Spinal cord (tissue), 10 donors: Measurements from ENCODE around the gene SERTAD4. TPM values are rescaled to one million over a fixed set of nuclear protein-coding genes. Genes with fewer than 3 reads are reported as not detected.
A peak's percentile ranks its signal among the peaks of the same experiment; 100 is the strongest.

ENCODE experiments used
- DNase-seq, 6 donors: peaks; one replicate each; pipeline versions ENCODE4 v3.0.0 to v3.0.0-alpha.2; 2013 to 2015; ENCODE audit warnings: low spot score in 6 of 6, low read depth in 4 of 6
- H3K27ac ChIP-seq: one replicate; pipeline ENCODE4 v1.5.1; 2013; ENCODE audit warnings: low read depth, low read length, control low read depth
- H3K27me3 ChIP-seq: one replicate; pipeline ENCODE4 v1.6.1; 2013; ENCODE audit warnings: low read length; ENCODE audit not compliant: control insufficient read depth, insufficient read depth
- H3K36me3 ChIP-seq: one replicate; pipeline ENCODE4 v1.6.1; 2013; ENCODE audit warnings: low read length; ENCODE audit not compliant: control insufficient read depth, insufficient read depth
- H3K4me1 ChIP-seq: one replicate; pipeline ENCODE4 v1.6.1; 2013; ENCODE audit warnings: low read length; ENCODE audit not compliant: control insufficient read depth, insufficient read depth
- H3K4me3 ChIP-seq: one replicate; pipeline ENCODE4 v1.5.1; 2013; ENCODE audit warnings: low read depth, low read length, control low read depth
- H3K9me3 ChIP-seq: one replicate; pipeline ENCODE4 v1.6.1; 2013; ENCODE audit warnings: low read length; ENCODE audit not compliant: control insufficient read depth, insufficient read depth
- WGBS: methylation state at CpG from one replicate; pipeline ENCODE4 v1.1.5; 2013; ENCODE audit warnings: missing lambda C conversion rate; ENCODE audit not compliant: insufficient coverage; 5-methylcytosine and 5-hydroxymethylcytosine counted together
- polyA plus RNA-seq, 2 donors: library from polyadenylated mRNA; unstranded; fragments of 120-200 nt; gene quantifications; one replicate each; pipeline ENCODE4 v1.2.1, GENCODE V29; 2013; ENCODE audit not compliant: insufficient read length in 2 of 2
- total RNA-seq, 2 donors: library from RNA; depleted of rRNA in 1 of 2; stranded (reverse); fragments of 120-200 nt in 1 of 2; fragments of >200 nt in 1 of 2; gene quantifications; one replicate each; pipeline versions ENCODE4 v1.2.3 to v1.2.4, GENCODE V29; 2013 to 2014
- donor health status: healthy.

The SERTAD4 gene
- total and polyA plus RNA-seq, 4 donors: 5.3 to 10.2 (median 8.2) TPM

DNA sequence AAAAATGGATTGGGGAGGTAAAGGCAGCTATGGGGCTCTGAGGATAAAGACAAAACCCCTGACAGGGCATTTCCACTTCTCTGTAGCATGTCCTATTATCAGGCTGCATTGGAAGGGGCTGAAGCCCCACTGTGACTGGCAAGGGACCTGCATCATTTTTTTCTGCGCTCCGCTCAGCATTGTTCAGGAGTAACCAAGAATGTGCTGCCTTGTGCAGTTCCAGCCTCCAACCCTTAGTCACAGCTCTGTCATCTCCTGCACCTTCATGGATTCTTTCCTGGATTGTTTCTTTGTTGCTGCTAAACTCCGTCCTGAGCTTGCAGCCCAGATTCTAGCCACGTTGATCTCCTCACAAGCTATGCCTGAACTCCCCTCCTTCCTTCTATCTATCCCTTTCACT lies 37.4 kb downstream of the SERTAD4 start:
- no peak overlapping the region for H3K27ac ChIP-seq
- H3K27me3 ChIP-seq: no peaks in the 10 kb centered on the region
- no peak for DNase-seq
- no peak overlapping the region for H3K4me3 ChIP-seq
- no peaks in the 10 kb centered on the region for H3K9me3 ChIP-seq
- no peaks in the 10 kb centered on the region for H3K36me3 ChIP-seq
- 89% methylated on average over 4 of the region's 4 CpGs for WGBS
- H3K4me1 ChIP-seq: no peaks in the 10 kb centered on the region

DNA sequence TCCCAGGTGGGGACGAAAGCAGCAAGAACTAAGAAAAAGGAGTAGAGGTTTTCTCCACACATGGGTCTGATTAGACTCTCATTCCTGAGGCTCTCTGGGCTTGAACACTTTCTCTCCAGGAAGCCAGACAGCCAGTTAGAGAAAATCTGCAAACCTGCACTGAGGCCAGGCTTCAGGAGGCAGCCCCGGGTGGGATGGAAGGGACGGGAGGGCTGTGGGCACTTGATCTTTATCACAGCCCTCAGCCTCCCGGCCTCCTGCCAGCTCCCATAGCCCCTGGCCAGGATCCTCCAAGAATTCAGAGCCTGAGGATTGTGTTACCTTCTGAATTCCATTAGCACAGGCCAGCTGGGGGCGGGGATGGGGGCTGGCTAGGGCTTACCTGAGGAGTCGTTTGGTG lies 40.1 kb downstream of the SERTAD4 start:
- no peaks in the 10 kb centered on the region for H3K4me1 ChIP-seq
- no peak for DNase-seq
- H3K36me3 ChIP-seq: no peaks in the 10 kb centered on the region
- H3K27ac ChIP-seq: no peak overlapping the region
- no peaks in the 10 kb centered on the region for H3K27me3 ChIP-seq
- H3K9me3 ChIP-seq: no peaks in the 10 kb centered on the region
- 38% methylated on average over 5 of the region's 6 CpGs for WGBS
- H3K4me3 ChIP-seq: no peak overlapping the region

DNA sequence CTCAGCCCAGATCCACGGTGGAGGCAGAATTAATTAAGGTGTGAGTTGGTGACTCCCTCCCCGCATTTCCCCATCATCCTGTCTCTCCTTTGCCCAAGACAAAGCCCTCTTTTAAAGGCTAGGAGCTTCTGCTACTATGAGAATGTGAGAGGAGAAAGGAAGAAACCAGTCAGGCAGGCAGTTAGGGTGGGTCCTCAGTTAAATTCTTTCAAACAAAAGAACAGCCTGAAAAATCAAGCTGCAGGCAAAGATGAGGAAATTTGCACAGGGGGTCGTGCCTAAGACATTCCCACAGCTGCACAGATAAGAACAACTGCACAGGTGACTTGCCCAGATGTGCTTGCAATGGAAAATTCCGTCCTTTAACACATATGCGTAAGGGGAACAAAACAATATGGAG lies 47.6 kb downstream of the SERTAD4 start:
- Histone ChIP-seq H3K4me3 (no peak overlapping the region), H3K4me1 (no peaks in the 10 kb centered on the region), H3K27ac (no peak overlapping the region), H3K27me3 (no peaks in the 10 kb centered on the region), H3K9me3 (peaks cover 13% of the 10 kb centered on the region), H3K36me3 (no peaks in the 10 kb centered on the region)
- no peak for DNase-seq
- 72% methylated on average over 3 of the region's 5 CpGs for WGBS

DNA sequence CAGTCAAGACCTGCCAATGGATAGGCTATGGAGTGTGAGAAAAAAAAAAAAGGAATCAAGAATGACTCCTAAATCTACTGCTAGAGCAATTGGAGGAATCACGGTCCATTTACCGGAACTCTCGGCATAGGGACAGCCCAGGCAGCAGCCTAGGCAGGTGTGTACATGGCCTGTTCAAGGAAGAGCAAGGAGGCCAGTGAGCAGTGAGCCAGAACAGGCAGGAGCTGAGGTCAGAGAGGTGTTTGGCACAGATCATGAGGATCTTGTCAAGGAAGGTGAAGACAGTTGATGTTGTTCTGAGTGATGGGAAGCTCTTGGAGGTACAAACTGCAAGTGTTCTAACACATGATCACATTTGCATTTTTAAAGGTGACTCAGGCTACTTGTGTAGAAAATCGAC lies 55.5 kb downstream of the SERTAD4 start:
- Histone ChIP-seq H3K27ac (no peak overlapping the region), H3K36me3 (no peaks in the 10 kb centered on the region), H3K4me1 (peaks cover 13% of the 10 kb centered on the region), H3K4me3 (no peak overlapping the region), H3K27me3 (no peaks in the 10 kb centered on the region), H3K9me3 (no peaks in the 10 kb centered on the region)
- WGBS: 92% methylated on average over 2 of the region's 4 CpGs
- DNase-seq: no peak

DNA sequence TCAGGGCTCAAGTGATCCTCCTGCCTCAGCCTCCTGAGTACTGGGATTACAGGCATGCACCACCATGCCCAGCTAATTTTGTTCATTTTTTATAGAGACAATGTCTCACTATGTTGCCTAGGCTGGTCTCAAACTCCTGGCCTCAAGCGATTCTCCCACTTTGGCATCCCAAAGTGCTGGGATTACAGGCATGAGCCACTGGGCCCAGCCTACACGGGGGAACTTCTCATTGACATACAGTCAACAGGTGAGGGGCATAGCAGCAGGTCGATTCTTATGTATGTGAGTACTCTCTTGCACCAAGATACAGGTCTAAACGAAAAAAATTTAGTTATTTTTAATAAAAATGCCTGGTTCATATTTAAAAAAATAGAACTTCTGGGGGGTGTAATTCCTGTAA lies 56.7 kb downstream of the SERTAD4 start:
- WGBS: 86% methylated on average over 1 of the region's 4 CpGs
- Histone ChIP-seq H3K4me3 (no peak overlapping the region), H3K9me3 (no peaks in the 10 kb centered on the region), H3K36me3 (no peaks in the 10 kb centered on the region), H3K27ac (no peak overlapping the region), H3K27me3 (no peaks in the 10 kb centered on the region), H3K4me1 (peaks cover 18% of the 10 kb centered on the region)
- DNase-seq: no peak

DNA sequence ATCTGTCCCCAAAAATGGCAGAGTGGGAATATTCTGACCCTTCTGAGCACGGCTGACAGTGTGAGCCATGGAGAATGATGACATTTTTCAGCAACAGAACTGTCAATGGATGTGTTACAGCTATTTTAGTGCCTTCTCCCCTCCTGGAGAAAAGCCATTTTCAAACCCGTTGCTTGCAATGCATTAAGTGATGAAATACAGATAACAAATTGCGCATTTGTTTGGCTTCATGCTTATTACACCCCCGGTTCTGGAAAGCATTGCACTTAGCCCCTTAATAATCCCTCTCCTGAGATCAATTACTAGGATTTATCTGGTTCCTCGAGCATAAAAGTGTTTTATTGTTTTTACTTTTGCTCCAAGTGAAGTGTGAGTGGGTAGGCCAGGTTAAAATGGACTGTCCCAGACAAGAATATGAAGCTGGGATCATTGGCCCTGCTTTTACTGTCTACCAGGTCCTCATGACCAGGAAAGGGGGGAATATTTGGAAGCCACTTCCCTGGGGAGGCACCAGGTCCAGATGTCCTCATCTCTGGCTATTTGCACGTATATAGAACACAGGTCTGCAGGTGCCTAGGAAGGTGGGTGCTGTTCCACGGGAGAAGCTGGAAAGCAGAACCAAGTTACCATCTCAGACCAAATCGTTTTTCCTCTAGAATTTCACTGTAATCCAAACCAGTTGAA lies 58.6 kb downstream of the SERTAD4 start:
- H3K27ac ChIP-seq: peak overlapping the region; percentile 57
- peaks cover 29% of the 10 kb centered on the region for H3K4me1 ChIP-seq
- no peak overlapping the region for H3K4me3 ChIP-seq
- DNase-seq: peak in 1 of 6 donors; percentile 62
- H3K36me3 ChIP-seq: no peaks in the 10 kb centered on the region
- no peaks in the 10 kb centered on the region for H3K27me3 ChIP-seq
- WGBS: 94% methylated on average over 3 of the region's 8 CpGs
- no peaks in the 10 kb centered on the region for H3K9me3 ChIP-seq

DNA sequence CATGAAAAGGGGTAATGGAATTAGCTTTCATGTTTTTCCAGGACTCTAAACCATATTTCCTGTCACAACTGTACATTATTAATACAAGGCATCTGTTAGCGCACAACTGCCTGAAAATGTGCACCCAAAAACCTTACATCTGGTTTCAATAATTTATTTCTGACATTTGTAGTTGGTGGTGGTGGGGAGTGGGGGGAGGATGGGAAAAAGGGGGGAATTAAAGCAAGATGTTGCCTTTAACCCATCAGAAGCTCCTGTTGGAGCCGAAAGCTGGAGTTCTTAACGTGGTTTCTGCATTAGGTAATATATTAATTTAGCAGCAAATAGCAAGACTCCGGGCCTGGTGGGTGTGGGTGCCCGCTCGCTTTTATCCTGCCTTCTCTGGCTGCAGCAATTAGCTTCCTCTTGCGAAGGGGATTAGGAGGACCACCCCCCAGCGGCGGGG lies 59.2 kb downstream of the SERTAD4 start:
- peak in 2 of 6 donors; percentile 47 to 55 for DNase-seq
- Histone ChIP-seq H3K27me3 (no peaks in the 10 kb centered on the region), H3K36me3 (no peaks in the 10 kb centered on the region), H3K4me1 (peaks cover 29% of the 10 kb centered on the region), H3K27ac (peak overlapping the region; percentile 86), H3K9me3 (no peaks in the 10 kb centered on the region), H3K4me3 (peak overlapping the region; percentile 45)
- WGBS: 4% methylated on average over 6 of the region's 9 CpGs

DNA sequence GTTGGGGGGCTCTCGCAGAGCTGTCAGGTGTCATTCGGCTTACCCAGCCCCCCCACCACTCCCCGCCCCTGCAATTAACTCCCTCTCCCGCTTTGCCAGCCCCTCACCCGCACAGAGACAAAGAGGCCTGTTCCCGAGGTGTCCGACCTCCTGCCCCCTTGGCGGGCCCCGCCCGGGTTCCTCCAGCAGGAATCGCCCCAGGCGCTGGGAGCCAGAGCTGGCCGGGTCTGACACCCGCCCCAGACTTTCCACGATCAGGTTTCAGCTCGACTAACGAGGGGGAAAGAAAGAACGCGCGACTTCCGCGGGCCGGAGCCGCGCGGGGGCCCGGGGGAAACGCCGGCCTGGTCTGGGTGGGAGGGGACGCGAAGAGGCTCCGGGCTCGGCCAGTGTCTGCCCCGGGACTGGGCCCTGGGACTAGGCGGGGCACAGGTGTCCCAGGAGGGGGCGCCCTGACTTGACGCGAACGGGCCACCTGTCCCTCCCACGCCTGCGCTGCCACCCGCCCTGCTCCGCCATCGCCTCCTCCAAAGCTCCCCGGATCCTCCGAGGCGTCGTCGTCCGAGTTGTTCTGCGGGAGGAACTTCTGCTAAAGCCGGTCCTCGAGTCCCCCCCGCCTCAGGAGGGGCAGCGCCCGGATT lies 59.8 kb downstream of the SERTAD4 start:
- H3K9me3 ChIP-seq: no peaks in the 10 kb centered on the region
- peak overlapping the region; percentile 45 for H3K4me3 ChIP-seq
- H3K4me1 ChIP-seq: peaks cover 29% of the 10 kb centered on the region
- WGBS: 3% methylated on average over 55 of the region's 56 CpGs
- peak in 2 of 6 donors; percentile 43 to 63 for DNase-seq
- no peaks in the 10 kb centered on the region for H3K27me3 ChIP-seq
- peak overlapping the region; percentile 86 for H3K27ac ChIP-seq
- no peaks in the 10 kb centered on the region for H3K36me3 ChIP-seq

DNA sequence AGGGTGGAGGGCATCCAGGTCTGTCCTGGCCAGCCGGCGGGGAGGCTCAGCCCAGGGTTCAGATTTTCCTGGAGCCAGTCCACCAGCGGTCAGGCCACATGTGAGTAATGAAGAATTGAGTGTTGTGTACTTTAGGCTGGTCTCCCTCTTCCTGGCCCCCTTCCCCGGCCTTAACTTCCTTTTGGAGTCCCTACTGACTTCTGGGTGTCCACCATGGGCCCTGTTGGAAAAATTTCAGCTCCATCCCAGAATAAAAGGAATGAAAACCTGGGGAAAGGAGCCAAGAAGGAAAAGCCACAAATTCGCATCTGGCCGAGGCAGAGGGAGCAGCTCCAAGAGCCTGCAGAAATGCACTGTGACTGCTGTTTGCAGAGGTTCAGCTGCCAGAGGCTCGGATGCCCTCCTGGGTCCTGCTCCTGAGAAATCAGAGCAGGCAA lies 60.6 kb downstream of the SERTAD4 start:
- H3K36me3 ChIP-seq: no peaks in the 10 kb centered on the region
- H3K4me1 ChIP-seq: peaks cover 29% of the 10 kb centered on the region
- no peaks in the 10 kb centered on the region for H3K27me3 ChIP-seq
- H3K9me3 ChIP-seq: no peaks in the 10 kb centered on the region
- 46% methylated on average over 4 of the region's 7 CpGs for WGBS
- H3K27ac ChIP-seq: peak overlapping the region; percentile 86
- peak in 1 of 6 donors; percentile 71 for DNase-seq
- H3K4me3 ChIP-seq: no peak overlapping the region
